DMS79 treated with DMSO at 0.1 percent for 48 hours (cell line): Measurements from ENCODE around the gene FAM170B.

ENCODE experiments used
- DNase-seq: peaks from one replicate; lab custom pipeline; 2025; lab: John Stamatoyannopoulos, UW

FAM170B gene

GRCh38 chr10:49152037-49152436, 18.2 kb upstream of the FAM170B start:
- no peak for DNase-seq

- DNase-seq = no peak
Measured at GRCh38 chr10:49151481-49151880, 17.7 kb upstream of the FAM170B start.

GRCh38 chr10:49151025-49151445, 17.2 kb upstream of the FAM170B start:
- DNase-seq = no peak

GRCh38 chr10:49150426-49150825, 16.6 kb upstream of the FAM170B start:
- DNase-seq = no peak

- no peak for DNase-seq
Measured at GRCh38 chr10:49149881-49150280, 16.1 kb upstream of the FAM170B start.

- no peak for DNase-seq
Measured at GRCh38 chr10:49144058-49144720, 10.4 kb upstream of the FAM170B start.

- no peak for DNase-seq
Measured at GRCh38 chr10:49143249-49143648, 9.4 kb upstream of the FAM170B start.

GRCh38 chr10:49141541-49142332, 7.9 kb upstream of the FAM170B start:
- DNase-seq = no peak

- DNase-seq = no peak
Measured at GRCh38 chr10:49140304-49141177, 6.7 kb upstream of the FAM170B start.

GRCh38 chr10:49139846-49140195, 6.0 kb upstream of the FAM170B start:
- no peak for DNase-seq

GRCh38 chr10:49139028-49139845, 5.4 kb upstream of the FAM170B start:
- no peak for DNase-seq

GRCh38 chr10:49138361-49138891, 4.6 kb upstream of the FAM170B start:
- no peak for DNase-seq

GRCh38 chr10:49136525-49136924, 2.7 kb upstream of the FAM170B start:
- DNase-seq = no peak

- no peak for DNase-seq
Measured at GRCh38 chr10:49135575-49136313, 1.9 kb upstream of the FAM170B start.

- DNase-seq = no peak
Measured at GRCh38 chr10:49134327-49134726, 506 bp upstream of the FAM170B start.

- DNase-seq = no peak
Measured at GRCh38 chr10:49132362-49132737, 1.5 kb downstream of the FAM170B start.

- no peak for DNase-seq
Measured at GRCh38 chr10:49131507-49132361, 2.1 kb downstream of the FAM170B start.

- no peak for DNase-seq
Measured at GRCh38 chr10:49129376-49129775, 4.4 kb downstream of the FAM170B start.

- DNase-seq = no peak
Measured at GRCh38 chr10:49128854-49129253, 5.0 kb downstream of the FAM170B start.
